Esophagus squamous epithelium (tissue), 5 donors: ENCODE results near the gene IFRD1. TPM values are rescaled to one million over a fixed set of nuclear protein-coding genes. Genes with fewer than 3 reads are reported as not detected.

Source experiments
- DNase-seq: peaks from one replicate; lab custom pipeline; 2025; lab: John Stamatoyannopoulos, UW
- H3K27ac ChIP-seq, 4 donors: fragments of 200-600 bp; sonication (generic); one replicate each; pipeline ENCODE4 v1.5.1; 2016 to 2019; ENCODE audit warnings: mild to moderate bottlenecking in 1 of 4
- H3K27me3 ChIP-seq, 4 donors: fragments of 200-600 bp; sonication (generic); 1 replicate in 3 of 4; 2 replicates in 1 of 4; pipeline versions ENCODE4 v1.5.1 to v1.6.0; 2017 to 2021; ENCODE audit warnings: antibody characterized with exemption in 1 of 4
- H3K36me3 ChIP-seq, 3 donors: fragments of 200-600 bp; sonication (generic); one replicate each; pipeline ENCODE4 v1.5.1; 2016 to 2019
- H3K4me1 ChIP-seq, 3 donors: fragments of 200-600 bp; sonication (generic); one replicate each; pipeline ENCODE4 v1.5.1; 2017 to 2019
- H3K4me3 ChIP-seq, 4 donors: fragments of 200-600 bp; sonication (generic); 1 replicate in 3 of 4; 2 replicates in 1 of 4; pipeline ENCODE4 v1.5.1; 2016 to 2019; ENCODE audit warnings: mild to moderate bottlenecking in 2 of 4, moderate library complexity in 1 of 4
- H3K9me3 ChIP-seq, 3 donors: fragments of 200-600 bp; sonication (generic); one replicate each; pipeline ENCODE4 v1.5.1; 2016 to 2019
- CTCF ChIP-seq, 6 experiments: fragments of 450-650 bp in 4 of 6; fragments of 200-600 bp in 2 of 6; sonication (generic) in 2 of 6; IDR thresholded peaks; one replicate each; pipeline ENCODE4 v1.5.1; 2016 to 2019; ENCODE audit warnings: antibody characterized with exemption in 6 of 6, mild to moderate bottlenecking in 4 of 6, moderate library complexity in 4 of 6
- POLR2A ChIP-seq, 4 donors: fragments of 450-650 bp; IDR thresholded peaks; one replicate each; pipeline ENCODE4 v1.6.1; 2017; ENCODE audit warnings: antibody characterized with exemption in 4 of 4, mild to moderate bottlenecking in 4 of 4, moderate library complexity in 3 of 4
- WGBS, 2 donors: methylation state at CpG; one replicate each; pipeline ENCODE4 v1.1.5; 2018; 5-methylcytosine and 5-hydroxymethylcytosine counted together
- intact Hi-C: fragments of 100-400 bp; cut with DNase I; formaldehyde crosslinking; loops from one replicate; pipeline ENCODE4 v1.15.0; 2022
- total RNA-seq, 4 donors: library from RNA; depleted of rRNA; stranded (reverse); fragments of >200 nt; gene quantifications; one replicate each; pipeline ENCODE4 v1.1.0, GENCODE V29; 2016
- donor health status: DM: yes; HTN: yes; CAD: no.

Gene IFRD1
- total RNA-seq, 4 donors from 2014 or later, result 19.4 to 52.1 (median 31.1) TPM

GRCh38 chr7:112481121-112481736 lies 31.0 kb downstream of the IFRD1 start:
- TF ChIP-seq POLR2A (IDR thresholded peaks at IDR 0.05) (no peak), CTCF (IDR thresholded peaks at IDR 0.05) (no peak)
- no peak for DNase-seq
- H3K9me3 ChIP-seq, result no peaks in the 10 kb centered on the region
- no peak overlapping the region for H3K4me3 ChIP-seq
- intact Hi-C loops, result no loop called here
- WGBS, 2 donors, result 62 to 77% methylated on average over 2 of the region's 2 CpGs
- no peaks in the 10 kb centered on the region for H3K27me3 ChIP-seq
- H3K27ac ChIP-seq, result peak overlapping the region; percentile 36 to 70 (median 48)
- H3K4me1 ChIP-seq, result peaks cover 7 to 53% (median 28%) of the 10 kb centered on the region in 3 donors
- peaks cover 0 to 22% (median 0%) of the 10 kb centered on the region in 3 donors for H3K36me3 ChIP-seq

- 24 to 34% methylated on average over 3 of the region's 3 CpGs for WGBS, 2 donors
- Histone ChIP-seq H3K36me3 (peaks cover 0 to 14% (median 0%) of the 10 kb centered on the region in 3 donors), H3K4me3 (no peak overlapping the region), H3K27ac (peak overlapping the region; percentile 36 to 70 (median 48)), H3K27me3 (no peaks in the 10 kb centered on the region), H3K9me3 (no peaks in the 10 kb centered on the region), H3K4me1 (peaks cover 7 to 61% (median 28%) of the 10 kb centered on the region in 3 donors)
- intact Hi-C loops, result no loop called here
- no peak for DNase-seq
- no peak for TF ChIP-seq POLR2A (IDR thresholded peaks at IDR 0.05)
- TF ChIP-seq CTCF (IDR thresholded peaks at IDR 0.05), result no peak
Observed at GRCh38 chr7:112481833-112482670, 31.8 kb downstream of the IFRD1 start.

- H3K9me3 ChIP-seq, result no peaks in the 10 kb centered on the region
- H3K27me3 ChIP-seq, result no peaks in the 10 kb centered on the region
- H3K4me3 ChIP-seq, result peak overlapping the region in 1 of 4 donors; percentile 4
- WGBS, 2 donors, result 45 to 68% methylated on average over 4 of the region's 4 CpGs
- peak overlapping the region; percentile 25 to 58 (median 42) for H3K27ac ChIP-seq
- TF ChIP-seq POLR2A (IDR thresholded peaks at IDR 0.05) (no peak), CTCF (IDR thresholded peaks at IDR 0.05) (no peak)
- intact Hi-C loops, result no loop called here
- H3K4me1 ChIP-seq, result peaks cover 7 to 63% (median 28%) of the 10 kb centered on the region in 3 donors
- H3K36me3 ChIP-seq, result no peaks in the 10 kb centered on the region
- DNase-seq, result no peak
Observed at GRCh38 chr7:112484671-112485167, 34.5 kb downstream of the IFRD1 start.

GRCh38 chr7:112485766-112486165 lies 35.5 kb downstream of the IFRD1 start:
- Histone ChIP-seq H3K36me3 (no peaks in the 10 kb centered on the region), H3K27me3 (no peaks in the 10 kb centered on the region), H3K27ac (peak overlapping the region in 1 of 4 donors; percentile 58), H3K4me1 (peaks cover 7 to 61% (median 24%) of the 10 kb centered on the region in 3 donors), H3K9me3 (no peaks in the 10 kb centered on the region), H3K4me3 (no peak overlapping the region)
- intact Hi-C loops, result no loop called here
- no peak for TF ChIP-seq POLR2A (IDR thresholded peaks at IDR 0.05)
- no peak for TF ChIP-seq CTCF (IDR thresholded peaks at IDR 0.05)
- 72 to 81% methylated on average over 5 of the region's 5 CpGs for WGBS, 2 donors
- no peak for DNase-seq
